RKO (cell line): Measurements from ENCODE around the gene BICDL1.
A peak's percentile ranks its signal among the peaks of the same experiment; 100 is the strongest.

Source experiments
- DNase-seq: peaks from one replicate; pipeline ENCODE4 v3.0.0-alpha.2; 2016; ENCODE audit warnings: low spot score

BICDL1 gene

GRCh38 chr12:120101182-120101581 lies 112.1 kb downstream of the BICDL1 start:
- no peak for DNase-seq

- no peak for DNase-seq
Measured at GRCh38 chr12:120101617-120102016, 112.6 kb downstream of the BICDL1 start.

- no peak for DNase-seq
Measured at GRCh38 chr12:120102189-120103043, 113.4 kb downstream of the BICDL1 start.

- no peak for DNase-seq
Measured at GRCh38 chr12:120103044-120103338, 114.0 kb downstream of the BICDL1 start.

GRCh38 chr12:120103371-120103770 lies 114.3 kb downstream of the BICDL1 start:
- DNase-seq: no peak

- no peak for DNase-seq
Measured at GRCh38 chr12:120106151-120106550, 117.1 kb downstream of the BICDL1 start.

GRCh38 chr12:120109570-120110267 lies 120.7 kb downstream of the BICDL1 start:
- DNase-seq: no peak

- no peak for DNase-seq
Measured at GRCh38 chr12:120110550-120111501, 121.8 kb downstream of the BICDL1 start.

GRCh38 chr12:120115066-120115465 lies 126.0 kb downstream of the BICDL1 start:
- DNase-seq: no peak

GRCh38 chr12:120115692-120116440 lies 126.8 kb downstream of the BICDL1 start:
- peak; percentile 79 for DNase-seq

- no peak for DNase-seq
Measured at GRCh38 chr12:120116441-120116791, 127.4 kb downstream of the BICDL1 start, which contains the start of gene RAB35. RAB35 (minus strand) TSS chr12:120116753; CDS start chr12:120116650, 103 bp downstream.

- peak; percentile 90 for DNase-seq
Measured at GRCh38 chr12:120116792-120117651, 128.0 kb downstream of the BICDL1 start.

- no peak for DNase-seq
Measured at GRCh38 chr12:120117961-120118320, 128.9 kb downstream of the BICDL1 start.

- DNase-seq: peak; percentile 54
Measured at GRCh38 chr12:120118321-120119061, 129.5 kb downstream of the BICDL1 start.

GRCh38 chr12:120119271-120119973 lies 130.4 kb downstream of the BICDL1 start:
- no peak for DNase-seq

- DNase-seq: no peak
Measured at GRCh38 chr12:120121343-120121742, 132.3 kb downstream of the BICDL1 start.

GRCh38 chr12:120121766-120122293 lies 132.8 kb downstream of the BICDL1 start:
- no peak for DNase-seq

- DNase-seq: no peak
Measured at GRCh38 chr12:120125029-120125428, 136.0 kb downstream of the BICDL1 start.
